Measurements from ENCODE around the gene SLC16A13. TPM values are rescaled to one million over a fixed set of nuclear protein-coding genes. Genes with fewer than 3 reads are reported as not detected.

The SLC16A13 gene
- total and polyA plus RNA-seq, 2 of the 4 experiments (the other 2 are of a cell fraction), result 0.18 to 2.3 TPM

- no peak overlapping the region for H4K5ac ChIP-seq (ENCODE audit: low read depth, low read length)
- no peak overlapping the region for H3K27ac ChIP-seq (ENCODE audit: insufficient read depth, low read length)
- intact Hi-C loops (cut with micrococcal nuclease), result no loop called here
- H3K18ac ChIP-seq (ENCODE audit: low read depth, low read length), result no peak overlapping the region
- H2BK20ac ChIP-seq (ENCODE audit: low read depth, low read length), result no peak overlapping the region
- no peak overlapping the region for H3K23ac ChIP-seq (ENCODE audit: low read depth, low read length)
- POLR2A ChIA-PET (ENCODE audit: unreplicated experiment), result no interaction called here
- CTCF ChIA-PET, result no interaction called here
- H3K9ac ChIP-seq (ENCODE audit: low read depth, low read length), result no peak overlapping the region
- ATAC-seq (ENCODE audit: low read depth) (peak; percentile 53), DNase-seq (peak; percentile 61)
- H3K36me3 ChIP-seq (ENCODE audit: control insufficient read depth, insufficient read depth, low read length), result peaks cover 23% of the 10 kb centered on the region
- H3K56ac ChIP-seq (ENCODE audit: extremely low read depth, insufficient read depth, low read length), result no peak overlapping the region
- no peak overlapping the region for H2BK5ac ChIP-seq (ENCODE audit: low read depth, low read length, poor library complexity, severe bottlenecking)
- no peak overlapping the region for H2AK5ac ChIP-seq (ENCODE audit: low read depth, low read length)
- H3K4ac ChIP-seq (ENCODE audit: low read depth, low read length), result no peak overlapping the region
- H3K4me3 ChIP-seq (ENCODE audit: insufficient read depth, low read depth, low read length), result no peak overlapping the region
- in situ Hi-C loops (cut with MboI; ENCODE audit: low sequenced_read_pairs), result no loop called here
- no peaks in the 10 kb centered on the region for H3K9me3 ChIP-seq (ENCODE audit: control insufficient read depth, insufficient read depth, low read length)
- H3K27me3 ChIP-seq (ENCODE audit: control insufficient read depth, insufficient read depth, low read length), result no peaks in the 10 kb centered on the region
- TF ChIP-seq BHLHE40 (IDR thresholded peaks at IDR 0.05; ENCODE audit: low read depth, low read length) (peak; percentile 66; the same call in 1 of the 2 replicates), USF2 (IDR thresholded peaks at IDR 0.05; ENCODE audit: low read depth, low read length) (no peak), MXI1 (IDR thresholded peaks at IDR 0.05; ENCODE audit: borderline replicate concordance, low read depth, low read length) (no peak)
- H4K91ac ChIP-seq (ENCODE audit: insufficient read depth, low read depth, low read length), result no peak overlapping the region
- no CpG with 5 or more reads among the region's 9 CpGs for WGBS, 2 experiments (ENCODE audit: extremely low coverage in 2 of 2, insufficient read length in 1 of 2)
- H3K14ac ChIP-seq (replicated peaks; ENCODE audit: low read depth, low read length), result no peak overlapping the region
- H4K20me1 ChIP-seq (ENCODE audit: insufficient read depth, low read length), result no peaks in the 10 kb centered on the region; the same call in 1 of the 2 replicates
- dilution Hi-C loops (cut with HindIII; ENCODE audit: low sequenced_read_pairs, unreplicated experiment), result no loop called here
- no peak overlapping the region for H2AK9ac ChIP-seq (replicated peaks; ENCODE audit: low read depth, low read length, poor library complexity)
- H3K79me1 ChIP-seq (ENCODE audit: low read depth in 1 of 2, low read length in 2 of 2), result no peaks in the 10 kb centered on the region
- H4K8ac ChIP-seq (ENCODE audit: low read depth in 2 of 2, low read length in 2 of 2), result no peak overlapping the region
- no peaks in the 10 kb centered on the region for H3K9me1 ChIP-seq (ENCODE audit: insufficient read depth, low read length)
- no peak overlapping the region for H2BK15ac ChIP-seq (ENCODE audit: low read depth, low read length)
- H2AFZ ChIP-seq (replicated peaks; ENCODE audit: low read length, poor library complexity), result peak overlapping the region; percentile 51
- no peak overlapping the region for H2BK120ac ChIP-seq (ENCODE audit: low read depth, low read length)
- H3K4me2 ChIP-seq (ENCODE audit: low read depth, low read length), result no peak overlapping the region
- BruUV-seq (replicated peaks), result no TSS peak
- H3K4me1 ChIP-seq (ENCODE audit: control insufficient read depth, insufficient read depth, low read length), result peaks cover 8% of the 10 kb centered on the region; the same call in 1 of the 2 replicates
Observed at GRCh38 chr17:6994666-6995256, 41.1 kb upstream of the SLC16A13 start.
